Measurements from ENCODE around the gene PPP1R10.

PPP1R10 gene

DNA sequence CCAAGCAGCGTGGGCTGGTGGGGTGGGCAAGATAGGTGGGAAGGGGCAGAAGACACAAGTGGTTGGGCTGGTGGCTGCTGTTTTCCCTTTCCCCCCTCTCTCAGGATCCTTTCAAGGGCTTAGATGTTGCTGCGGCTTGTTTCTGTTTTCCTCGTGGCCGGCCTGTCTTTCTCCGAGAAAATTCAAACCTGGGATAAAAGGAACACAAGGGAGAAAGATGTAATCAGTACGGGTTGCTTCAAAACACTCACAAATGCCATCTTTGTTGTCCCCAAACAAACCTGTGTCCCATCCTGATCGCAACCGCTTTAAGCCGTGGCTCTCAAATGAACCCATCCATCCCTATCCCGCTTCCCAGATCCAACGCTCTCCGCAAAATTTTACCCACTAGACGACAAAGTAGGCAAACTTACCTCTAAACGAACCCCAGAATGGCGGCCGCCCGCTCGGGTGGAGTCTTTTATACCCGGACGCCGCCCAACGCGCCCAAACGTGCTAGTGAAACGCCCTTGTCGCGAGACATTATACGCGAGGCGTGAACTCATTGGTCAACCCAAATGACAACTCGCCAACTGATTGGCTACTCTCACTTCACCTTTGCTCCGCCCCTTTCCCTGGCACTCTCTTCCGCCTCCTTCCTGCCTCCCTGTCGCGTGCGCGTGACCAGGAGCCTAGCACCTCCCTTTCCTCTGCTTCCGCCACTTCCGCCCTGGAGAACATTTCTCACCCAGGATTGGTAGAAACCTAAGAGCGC lies at the start of gene PPP1R10:
Gene PPP1R10 (minus strand): TSS at position 433 of the 754 bp plus-strand sequence. CDS start 7,299 bp downstream, outside the sequence.
- in situ Hi-C loops (cut with HindIII; ENCODE audit: low sequenced_read_pairs) = no loop called here

- in situ Hi-C loops (cut with HindIII; ENCODE audit: low sequenced_read_pairs) = loop anchor here (5.0 kb wide), 2 partner anchors 54 to 104 kb away; no protein-coding TSS in a partner anchor
Measured at GRCh38 chr6:30666300-30666699, 49.3 kb upstream of the PPP1R10 start.

DNA sequence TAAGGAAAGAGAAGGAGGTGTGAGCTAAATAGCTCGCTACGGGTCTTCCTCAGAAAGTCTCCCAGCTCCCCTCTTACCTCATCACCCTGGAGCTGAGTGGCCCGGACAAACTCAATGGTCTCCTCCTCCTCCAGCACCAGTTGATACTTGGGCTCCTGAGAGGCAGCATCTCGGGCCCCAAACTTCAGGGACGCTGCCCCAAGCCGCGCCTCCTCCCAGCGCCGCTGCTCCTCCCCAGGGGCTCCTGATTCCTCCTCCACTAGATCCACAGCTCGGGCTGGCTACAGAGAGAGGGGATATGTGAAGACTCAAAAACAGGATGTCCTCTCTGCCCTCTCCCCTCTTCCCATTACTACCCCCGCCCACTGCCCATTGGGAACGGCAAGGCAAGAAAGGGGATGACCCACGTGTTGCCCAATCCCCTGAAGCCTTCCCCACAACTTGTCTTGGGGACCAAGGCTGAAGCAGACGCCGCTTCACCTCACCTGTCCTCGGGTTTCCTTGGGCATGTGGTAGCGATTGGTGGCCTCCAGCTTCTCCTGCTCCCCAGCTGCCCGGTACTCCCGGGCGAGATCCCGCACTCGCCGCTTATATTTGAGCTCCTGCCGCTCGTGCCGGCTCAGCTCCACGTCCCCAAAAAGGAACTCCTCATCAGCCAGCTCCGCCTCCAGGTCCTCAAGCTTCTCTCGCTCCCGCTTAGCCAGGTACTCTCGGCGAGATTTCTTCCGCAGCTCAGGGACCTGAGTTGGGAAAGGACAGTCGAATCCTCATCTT lies 48.1 kb upstream of the PPP1R10 start:
- in situ Hi-C loops (cut with HindIII; ENCODE audit: low sequenced_read_pairs) = loop anchor here (5.0 kb wide), 2 partner anchors 53 to 103 kb away; no protein-coding TSS in a partner anchor

- in situ Hi-C loops (cut with HindIII; ENCODE audit: low sequenced_read_pairs) = loop anchor here (10.0 kb wide), 1 partner anchor 113 kb away; no protein-coding TSS in a partner anchor
Measured at GRCh38 chr6:30657922-30658321, 40.9 kb upstream of the PPP1R10 start.

DNA sequence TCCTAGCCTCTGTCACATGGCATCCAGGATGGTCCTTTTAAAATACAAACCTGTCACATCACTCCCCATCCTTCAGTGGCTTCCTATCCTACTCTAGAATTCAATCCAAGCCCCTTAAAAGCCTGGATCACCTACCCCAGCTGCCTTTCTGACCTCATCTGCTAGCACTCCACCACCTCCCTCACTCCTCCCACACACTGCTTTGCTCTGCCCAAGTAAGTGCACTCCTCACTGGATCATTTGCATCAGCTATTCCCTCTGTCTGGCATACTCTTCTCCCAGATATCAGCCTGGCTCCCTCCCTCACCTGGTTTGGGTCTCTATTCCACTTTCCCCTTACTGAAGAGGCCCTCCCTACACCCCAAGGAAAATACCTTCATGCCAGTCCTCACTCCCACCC lies 40.4 kb upstream of the PPP1R10 start:
- in situ Hi-C loops (cut with HindIII; ENCODE audit: low sequenced_read_pairs) = loop anchor here (10.0 kb wide), 1 partner anchor 113 kb away; no protein-coding TSS in a partner anchor

GRCh38 chr6:30656513-30656912 lies 39.5 kb upstream of the PPP1R10 start:
- in situ Hi-C loops (cut with HindIII; ENCODE audit: low sequenced_read_pairs) = loop anchor here (10.0 kb wide), 1 partner anchor 112 kb away; no protein-coding TSS in a partner anchor

- in situ Hi-C loops (cut with HindIII; ENCODE audit: low sequenced_read_pairs) = loop anchor here (10.0 kb wide), 1 partner anchor 111 kb away; no protein-coding TSS in a partner anchor
Measured at GRCh38 chr6:30655743-30656094, 38.7 kb upstream of the PPP1R10 start.

- in situ Hi-C loops (cut with HindIII; ENCODE audit: low sequenced_read_pairs) = loop anchor here (10.0 kb wide), 1 partner anchor 110 kb away; no protein-coding TSS in a partner anchor
Measured at GRCh38 chr6:30654798-30655742, 38.0 kb upstream of the PPP1R10 start.

GRCh38 chr6:30651143-30651542 lies 34.1 kb upstream of the PPP1R10 start:
- in situ Hi-C loops (cut with HindIII; ENCODE audit: low sequenced_read_pairs) = loop anchor here (10.0 kb wide), 1 partner anchor 106 kb away; no protein-coding TSS in a partner anchor

- in situ Hi-C loops (cut with HindIII; ENCODE audit: low sequenced_read_pairs) = no loop called here
Measured at GRCh38 chr6:30647242-30648116, 30.4 kb upstream of the PPP1R10 start.

GRCh38 chr6:30646450-30647241 lies 29.6 kb upstream of the PPP1R10 start, which contains the start of gene C6orf136:
C6orf136 (plus strand) TSS chr6:30647133; CDS start chr6:30647232, 99 bp downstream.
- in situ Hi-C loops (cut with HindIII; ENCODE audit: low sequenced_read_pairs) = no loop called here

- in situ Hi-C loops (cut with HindIII; ENCODE audit: low sequenced_read_pairs) = no loop called here
Measured at GRCh38 chr6:30645989-30646388, 28.9 kb upstream of the PPP1R10 start.

GRCh38 chr6:30644769-30645168 lies 27.7 kb upstream of the PPP1R10 start:
- in situ Hi-C loops (cut with HindIII; ENCODE audit: low sequenced_read_pairs) = no loop called here

- in situ Hi-C loops (cut with HindIII; ENCODE audit: low sequenced_read_pairs) = no loop called here
Measured at GRCh38 chr6:30643656-30644055, 26.6 kb upstream of the PPP1R10 start.

GRCh38 chr6:30641048-30641447 lies 24.0 kb upstream of the PPP1R10 start:
- in situ Hi-C loops (cut with HindIII; ENCODE audit: low sequenced_read_pairs) = no loop called here

DNA sequence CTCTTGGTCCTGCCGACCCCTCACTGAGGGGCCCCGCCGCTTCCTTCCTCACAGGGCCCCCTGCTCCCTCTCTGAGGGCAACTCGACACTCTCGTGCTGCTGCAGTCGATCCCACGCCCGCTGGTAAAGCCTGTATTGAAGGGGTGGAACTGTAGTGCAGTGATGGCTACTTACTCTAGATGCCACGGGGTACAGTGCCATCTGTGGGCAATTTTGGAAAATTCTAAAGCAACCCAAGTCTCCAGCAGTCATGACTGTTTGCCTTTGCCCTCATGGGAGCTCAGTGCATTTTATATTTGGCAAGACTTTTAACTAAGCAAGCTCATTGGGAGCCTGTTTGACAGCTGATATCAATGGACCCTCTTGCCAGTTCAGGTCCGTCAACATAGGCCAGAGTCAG lies 23.4 kb upstream of the PPP1R10 start:
- in situ Hi-C loops (cut with HindIII; ENCODE audit: low sequenced_read_pairs) = no loop called here

DNA sequence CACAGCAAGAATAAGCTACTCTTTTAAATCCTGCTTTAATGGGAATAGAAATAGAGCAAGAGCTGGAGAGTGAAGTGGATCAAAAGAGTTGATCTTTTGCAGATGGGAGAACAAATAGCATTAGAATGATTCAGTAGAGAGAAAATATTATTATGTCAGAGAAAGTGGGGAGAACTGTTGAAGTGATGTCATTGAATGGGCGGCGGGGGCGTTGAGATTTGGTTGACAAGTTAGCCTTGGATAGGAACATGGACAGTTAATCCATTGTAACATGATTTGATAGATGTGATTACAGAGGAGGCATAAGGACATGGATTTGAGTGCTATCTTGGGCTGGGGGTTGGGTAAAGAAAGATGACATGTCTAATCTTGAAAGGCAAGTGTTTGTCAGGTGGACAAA lies 18.8 kb upstream of the PPP1R10 start:
- in situ Hi-C loops (cut with HindIII; ENCODE audit: low sequenced_read_pairs) = no loop called here

GRCh38 chr6:30626484-30627366 lies 9.7 kb upstream of the PPP1R10 start, which contains the start of gene ATAT1:
ATAT1 (plus strand) TSS chr6:30626874.
- in situ Hi-C loops (cut with HindIII; ENCODE audit: low sequenced_read_pairs) = no loop called here

Measured in endothelial cell of hepatic sinusoid (primary cell).